HEK293 (cell line): ENCODE measurements around the gene KLHL29.

Experiments used
- CTCF ChIA-PET: fragments of 350-600 bp; formaldehyde crosslinking; extraction: SDS; loops from one replicate; lab custom pipeline; 2021; ENCODE audit warnings: antibody characterized with exemption; lab: Yijun Ruan, JAX
- POLR2A ChIA-PET: fragments of 300-600 bp; formaldehyde crosslinking; extraction: SDS; loops from one replicate; lab custom pipeline; 2020; ENCODE audit warnings: antibody characterized with exemption, inconsistent platforms; lab: Yijun Ruan, JAX
- H3K27ac ChIP-seq: fragments of 200-500 bp; sonication (Bioruptor generic); 2 replicates; pipeline ENCODE4 v1.5.1; 2014; ENCODE audit warnings: low read depth, low read length, control low read depth, inconsistent platforms; ENCODE audit errors: extremely low read depth
- H3K36me3 ChIP-seq, 2 experiments: fragments of 200-500 bp in 1 of 2; sonication (Bioruptor generic) in 1 of 2; 1 replicate in 1 of 2; 2 replicates in 1 of 2; pipeline ENCODE4 v1.5.1; 2014 to 2017; ENCODE audit warnings: inconsistent platforms in 2 of 2, low read length in 2 of 2; ENCODE audit not compliant: control insufficient read depth in 2 of 2, insufficient read depth in 1 of 2
- H3K4me1 ChIP-seq: fragments of 200-500 bp; sonication (Bioruptor generic); 2 replicates; pipeline ENCODE4 v1.5.1; 2014; ENCODE audit warnings: mild to moderate bottlenecking, low read length, inconsistent platforms; ENCODE audit not compliant: control insufficient read depth, insufficient read depth
- H3K4me3 ChIP-seq: 2 replicates; pipeline ENCODE4 v1.5.1; 2011; ENCODE audit warnings: low read depth, mild to moderate bottlenecking, control low read depth, low read length, moderate library complexity
- H3K9me3 ChIP-seq: fragments of 200-500 bp; sonication (Bioruptor generic); 2 replicates; pipeline ENCODE4 v1.5.1; 2014; ENCODE audit warnings: low read depth, low read length, inconsistent platforms; ENCODE audit not compliant: control insufficient read depth, insufficient read depth
- GFI1B ChIP-seq: fragments of 450-650 bp; formaldehyde crosslinking; IDR thresholded peaks from 2 replicates; pipeline ENCODE4 v1.5.1; 2016; ENCODE audit warnings: missing biosample characterization, missing genetic modification characterization
- GLIS1 ChIP-seq: fragments of 450-650 bp; formaldehyde crosslinking; IDR thresholded peaks from 2 replicates; pipeline ENCODE4 v1.5.1; 2016; ENCODE audit warnings: missing biosample characterization, missing genetic modification characterization
- HOXA7 ChIP-seq: sonication (generic); formaldehyde crosslinking; IDR thresholded peaks from 2 replicates; pipeline ENCODE4 v1.8.1; 2022; ENCODE audit warnings: missing genetic modification reagents, borderline replicate concordance
- KLF1 ChIP-seq: fragments of 450-650 bp; formaldehyde crosslinking; IDR thresholded peaks from 2 replicates; pipeline ENCODE4 v1.5.1; 2016; ENCODE audit warnings: missing biosample characterization, missing genetic modification characterization
- KLF17 ChIP-seq: fragments of 450-650 bp; formaldehyde crosslinking; IDR thresholded peaks from 2 replicates; pipeline ENCODE4 v1.5.1; 2016; ENCODE audit warnings: missing biosample characterization, missing genetic modification characterization
- SCRT2 ChIP-seq: fragments of 450-650 bp; formaldehyde crosslinking; IDR thresholded peaks from 2 replicates; pipeline ENCODE4 v1.5.1; 2016; ENCODE audit warnings: missing biosample characterization, missing genetic modification characterization
- ZBTB17 ChIP-seq: fragments of 450-650 bp; formaldehyde crosslinking; IDR thresholded peaks from 2 replicates; pipeline ENCODE4 v1.5.1; 2016; ENCODE audit warnings: missing biosample characterization, missing genetic modification characterization
- ZBTB26 ChIP-seq: fragments of 450-650 bp; formaldehyde crosslinking; optimal IDR thresholded peaks from 2 replicates; pipeline ENCODE3; 2016; ENCODE audit warnings: missing biosample characterization, mild to moderate bottlenecking, missing genetic modification characterization
- ZNF138 ChIP-seq: fragments of 450-650 bp; formaldehyde crosslinking; IDR thresholded peaks from 2 replicates; pipeline ENCODE4 v1.5.1; 2016; ENCODE audit warnings: missing biosample characterization, missing genetic modification characterization, borderline replicate concordance
- ZNF2 ChIP-seq: fragments of 450-650 bp; formaldehyde crosslinking; IDR thresholded peaks from 2 replicates; pipeline ENCODE4 v1.5.1; 2016; ENCODE audit warnings: missing biosample characterization, missing genetic modification characterization
- ZNF350 ChIP-seq: fragments of 450-650 bp; formaldehyde crosslinking; IDR thresholded peaks from 2 replicates; pipeline ENCODE4 v1.5.0; 2017; ENCODE audit warnings: missing biosample characterization, mild to moderate bottlenecking, missing genetic modification characterization
- ZNF701 ChIP-seq: fragments of 450-650 bp; formaldehyde crosslinking; IDR thresholded peaks from 2 replicates; pipeline ENCODE4 v1.5.1; 2016; ENCODE audit warnings: missing biosample characterization, missing genetic modification characterization
- ZNF76 ChIP-seq: fragments of 450-650 bp; formaldehyde crosslinking; IDR thresholded peaks from 2 replicates; pipeline ENCODE4; 2016; ENCODE audit warnings: low read depth, missing biosample characterization, missing genetic modification characterization, borderline replicate concordance
- ZNF777 ChIP-seq: fragments of 450-650 bp; formaldehyde crosslinking; IDR thresholded peaks from 2 replicates; pipeline ENCODE4 v1.5.1; 2017; ENCODE audit warnings: missing biosample characterization, missing genetic modification characterization, borderline replicate concordance
- TF ChIP-seq, protein P1 (sequence below): fragments of 450-650 bp; formaldehyde crosslinking; IDR thresholded peaks from 2 replicates; pipeline ENCODE4 v1.5.1; 2016; ENCODE audit warnings: missing biosample characterization, missing genetic modification characterization
- TF ChIP-seq, protein P2 (sequence below): IDR thresholded peaks from 2 replicates; pipeline ENCODE4 v1.6.1; 2011; ENCODE audit warnings: mild to moderate bottlenecking, low read depth, low read length, borderline replicate concordance

KLHL29 gene

GRCh38 chr2:23660237-23660636 lies 275.3 kb downstream of the KLHL29 start:
- Histone ChIP-seq H3K36me3 (no peaks in the 10 kb centered on the region), H3K4me1 (no peaks in the 10 kb centered on the region), H3K4me3 (no peak overlapping the region), H3K27ac (no peak overlapping the region), H3K9me3 (no peaks in the 10 kb centered on the region)
- CTCF ChIA-PET: no interaction called here
- TF ChIP-seq GLIS1 (tag by site-specific recombination): peak; percentile 56
- TF ChIP-seq SCRT2 (tag by site-specific recombination): no peak
- no peak for TF ChIP-seq GFI1B
- TF ChIP-seq ZNF76 (tag by site-specific recombination): no peak
- TF ChIP-seq, all 188 proteins: peak for 1
- POLR2A ChIA-PET: no interaction called here

- Histone ChIP-seq H3K4me1 (no peaks in the 10 kb centered on the region), H3K9me3 (no peaks in the 10 kb centered on the region), H3K4me3 (no peak overlapping the region), H3K36me3 (no peaks in the 10 kb centered on the region), H3K27ac (no peak overlapping the region)
- ChIA-PET POLR2A (no interaction called here), CTCF (no interaction called here)
- no peak for TF ChIP-seq KLF17 (tag by site-specific recombination)
- TF ChIP-seq ZNF2 (tag by site-specific recombination): no peak
- no peak for TF ChIP-seq ZNF701 (tag by site-specific recombination)
- TF ChIP-seq KLF1 (tag by site-specific recombination): no peak
- TF ChIP-seq, protein P1, sequence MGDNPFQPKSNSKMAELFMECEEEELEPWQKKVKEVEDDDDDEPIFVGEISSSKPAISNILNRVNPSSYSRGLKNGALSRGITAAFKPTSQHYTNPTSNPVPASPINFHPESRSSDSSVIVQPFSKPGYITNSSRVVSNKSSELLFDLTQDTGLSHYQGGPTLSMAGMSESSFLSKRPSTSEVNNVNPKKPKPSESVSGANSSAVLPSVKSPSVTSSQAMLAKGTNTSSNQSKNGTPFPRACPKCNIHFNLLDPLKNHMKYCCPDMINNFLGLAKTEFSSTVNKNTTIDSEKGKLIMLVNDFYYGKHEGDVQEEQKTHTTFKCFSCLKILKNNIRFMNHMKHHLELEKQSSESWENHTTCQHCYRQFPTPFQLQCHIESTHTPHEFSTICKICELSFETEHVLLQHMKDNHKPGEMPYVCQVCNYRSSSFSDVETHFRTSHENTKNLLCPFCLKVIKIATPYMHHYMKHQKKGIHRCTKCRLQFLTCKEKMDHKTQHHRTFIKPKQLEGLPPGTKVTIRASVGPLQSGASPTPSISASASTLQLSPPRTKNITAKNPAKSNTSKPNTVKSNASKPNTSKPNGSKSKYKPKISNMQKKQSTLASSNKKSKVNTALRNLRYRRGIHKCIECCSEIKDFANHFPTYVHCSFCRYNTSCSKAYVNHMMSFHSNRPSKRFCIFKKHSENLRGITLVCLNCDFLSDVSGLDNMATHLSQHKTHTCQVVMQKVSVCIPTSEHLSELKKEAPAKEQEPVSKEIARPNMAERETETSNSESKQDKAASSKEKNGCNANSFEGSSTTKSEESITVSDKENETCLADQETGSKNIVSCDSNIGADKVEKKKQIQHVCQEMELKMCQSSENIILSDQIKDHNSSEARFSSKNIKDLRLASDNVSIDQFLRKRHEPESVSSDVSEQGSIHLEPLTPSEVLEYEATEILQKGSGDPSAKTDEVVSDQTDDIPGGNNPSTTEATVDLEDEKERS (tag by site-specific recombination): no peak
- no peak for TF ChIP-seq ZBTB17 (tag by site-specific recombination)
- TF ChIP-seq, protein P2, sequence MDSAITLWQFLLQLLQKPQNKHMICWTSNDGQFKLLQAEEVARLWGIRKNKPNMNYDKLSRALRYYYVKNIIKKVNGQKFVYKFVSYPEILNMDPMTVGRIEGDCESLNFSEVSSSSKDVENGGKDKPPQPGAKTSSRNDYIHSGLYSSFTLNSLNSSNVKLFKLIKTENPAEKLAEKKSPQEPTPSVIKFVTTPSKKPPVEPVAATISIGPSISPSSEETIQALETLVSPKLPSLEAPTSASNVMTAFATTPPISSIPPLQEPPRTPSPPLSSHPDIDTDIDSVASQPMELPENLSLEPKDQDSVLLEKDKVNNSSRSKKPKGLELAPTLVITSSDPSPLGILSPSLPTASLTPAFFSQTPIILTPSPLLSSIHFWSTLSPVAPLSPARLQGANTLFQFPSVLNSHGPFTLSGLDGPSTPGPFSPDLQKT: no peak
Observed at GRCh38 chr2:23661276-23662050, 276.5 kb downstream of the KLHL29 start.

DNA sequence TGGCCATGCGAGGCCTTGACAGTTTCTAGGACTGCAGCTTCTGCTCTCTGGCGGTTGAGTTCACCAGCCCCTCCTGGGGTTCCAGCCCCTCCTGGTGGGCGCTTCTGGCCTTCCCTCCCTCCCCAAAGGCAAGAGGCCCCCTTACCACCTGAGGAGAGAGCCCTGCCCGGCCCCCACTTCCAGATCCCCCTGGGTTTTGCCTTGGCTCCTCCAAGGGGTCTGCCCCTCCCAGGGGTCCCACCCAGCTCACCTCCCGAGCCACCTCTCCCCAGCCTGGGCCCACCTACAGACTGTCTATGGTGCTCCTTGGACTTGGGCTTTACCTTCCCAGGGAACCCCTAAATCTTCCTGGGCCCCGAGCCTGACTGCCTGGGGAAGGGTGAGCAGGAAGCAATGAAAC lies 277.5 kb downstream of the KLHL29 start:
- H3K36me3 ChIP-seq: no peaks in the 10 kb centered on the region
- TF ChIP-seq ZNF350 (tag by site-specific recombination): no peak
- no peak for TF ChIP-seq HOXA7 (CRISPR knock-in tag)
- no peak for TF ChIP-seq ZNF138 (tag by site-specific recombination)
- TF ChIP-seq ZNF777 (tag by site-specific recombination): no peak
- TF ChIP-seq ZBTB26: no peak
- no peaks in the 10 kb centered on the region for H3K9me3 ChIP-seq
- ChIA-PET POLR2A (no interaction called here), CTCF (no interaction called here)
- no peak overlapping the region for H3K27ac ChIP-seq
- H3K4me1 ChIP-seq: no peaks in the 10 kb centered on the region
- no peak overlapping the region for H3K4me3 ChIP-seq
